ENCODE measurements around the gene RAB11FIP3.
"Not testable (repeated sequence)": the region's sequence is repeated elsewhere in the genome, so short reads cannot be mapped to it uniquely, and the experiment has no call there.

RAB11FIP3 gene

GRCh38 chr16:495127-495748 lies 69.8 kb downstream of the RAB11FIP3 start:
- DNase-seq (ENCODE audit: low spot score): peak; percentile 76

GRCh38 chr16:496097-496886 lies 70.8 kb downstream of the RAB11FIP3 start:
- no peak for DNase-seq (ENCODE audit: low spot score)

- DNase-seq (ENCODE audit: low spot score): no peak
Measured at GRCh38 chr16:497258-497657, 71.8 kb downstream of the RAB11FIP3 start.

- DNase-seq (ENCODE audit: low spot score): no peak
Measured at GRCh38 chr16:499924-500323, 74.5 kb downstream of the RAB11FIP3 start.

- no peak for DNase-seq (ENCODE audit: low spot score)
Measured at GRCh38 chr16:500709-501108, 75.3 kb downstream of the RAB11FIP3 start.

GRCh38 chr16:502179-502943 lies 76.9 kb downstream of the RAB11FIP3 start:
- no peak for DNase-seq (ENCODE audit: low spot score)

- DNase-seq (ENCODE audit: low spot score): no peak
Measured at GRCh38 chr16:503150-504071, 78.0 kb downstream of the RAB11FIP3 start.

GRCh38 chr16:505479-506245 lies 80.2 kb downstream of the RAB11FIP3 start:
- DNase-seq (ENCODE audit: low spot score): no peak

- DNase-seq (ENCODE audit: low spot score): no peak
Measured at GRCh38 chr16:506246-506546, 80.7 kb downstream of the RAB11FIP3 start.

- not testable (repeated sequence) for DNase-seq (ENCODE audit: low spot score)
Measured at GRCh38 chr16:507527-507926, 82.1 kb downstream of the RAB11FIP3 start.

- DNase-seq (ENCODE audit: low spot score): no peak
Measured at GRCh38 chr16:507996-508395, 82.5 kb downstream of the RAB11FIP3 start.

GRCh38 chr16:508884-509736 lies 83.7 kb downstream of the RAB11FIP3 start:
- no peak for DNase-seq (ENCODE audit: low spot score)

- no peak for DNase-seq (ENCODE audit: low spot score)
Measured at GRCh38 chr16:510066-510825, 84.8 kb downstream of the RAB11FIP3 start.

GRCh38 chr16:512802-513201 lies 87.4 kb downstream of the RAB11FIP3 start:
- DNase-seq (ENCODE audit: low spot score): no peak

- DNase-seq (ENCODE audit: low spot score): no peak
Measured at GRCh38 chr16:513950-514349, 88.5 kb downstream of the RAB11FIP3 start.

- DNase-seq (ENCODE audit: low spot score): no peak
Measured at GRCh38 chr16:515175-515938, 89.9 kb downstream of the RAB11FIP3 start.

- no peak for DNase-seq (ENCODE audit: low spot score)
Measured at GRCh38 chr16:515939-516226, 90.4 kb downstream of the RAB11FIP3 start.

- no peak for DNase-seq (ENCODE audit: low spot score)
Measured at GRCh38 chr16:516301-516700, 90.9 kb downstream of the RAB11FIP3 start.

- no peak for DNase-seq (ENCODE audit: low spot score)
Measured at GRCh38 chr16:518858-519257, 93.4 kb downstream of the RAB11FIP3 start.

Data from AG08396 (cell line).